ENCODE results near the gene MANBA. TPM values are rescaled to one million over a fixed set of nuclear protein-coding genes. Genes with fewer than 3 reads are reported as not detected.

The MANBA gene
- total and polyA plus RNA-seq, 12 donors, result 21.5 to 84.1 (median 53.4) TPM

DNA sequence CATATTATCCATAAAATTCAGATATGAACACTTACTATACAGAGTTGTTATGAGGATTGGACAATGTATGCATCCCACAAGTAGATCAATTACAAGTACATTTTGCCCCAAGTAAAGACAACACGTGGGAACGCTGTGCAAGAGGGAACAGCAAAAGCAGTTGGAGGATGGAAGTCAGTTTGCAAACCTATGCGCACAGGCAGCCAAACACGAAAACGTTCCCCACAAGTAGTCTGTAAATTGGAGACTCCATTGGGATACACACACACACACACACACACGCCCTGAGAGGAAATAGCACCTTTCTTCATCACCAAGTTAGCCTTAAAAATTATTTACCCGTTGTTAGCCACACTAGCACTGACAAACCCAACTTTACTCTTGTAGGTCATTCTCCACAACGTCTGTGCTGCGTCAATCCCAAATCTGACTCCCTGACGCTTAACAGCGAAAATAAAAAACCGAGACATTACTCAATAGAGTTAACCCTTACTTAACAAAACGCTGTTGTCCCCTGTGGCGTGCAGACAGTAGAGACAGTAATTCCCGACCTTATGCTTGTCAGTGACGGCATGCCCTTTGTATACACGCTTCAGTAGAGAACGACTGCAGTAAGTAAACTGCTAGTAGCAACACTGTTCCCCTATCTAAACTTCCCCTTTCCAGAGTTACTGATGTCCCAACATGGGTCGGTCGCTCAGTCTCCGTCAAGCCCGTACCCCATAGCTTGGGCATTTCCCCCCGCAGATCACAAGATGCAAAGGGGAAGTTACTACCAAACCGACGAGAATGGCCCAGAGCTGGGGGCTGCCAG lies 730 bp downstream of the MANBA start:
- H3K36me3 ChIP-seq (replicated peaks in 1 of 2), result no peaks in the 10 kb centered on the region
- H3K27ac ChIP-seq, result peak overlapping the region; percentile 72 to 89 (median 84)
- peak overlapping the region; percentile 70 to 99 (median 90) for H3K4me3 ChIP-seq
- no peaks in the 10 kb centered on the region for H3K9me3 ChIP-seq (replicated peaks in 1 of 3)
- intact Hi-C loops (cut with DNase I), result no loop called here
- peaks cover 15 to 28% of the 10 kb centered on the region in 2 donors for H3K4me1 ChIP-seq (replicated peaks in 1 of 2)
- 3 to 5% (median 4%) methylated on average over 24 to 25 of the region's 25 CpGs for WGBS, 4 donors
- H3K27me3 ChIP-seq, result no peaks in the 10 kb centered on the region
- peak in 5 of 7 donors; percentile 16 to 75 (median 64) for DNase-seq
- TF ChIP-seq POLR2A (IDR thresholded peaks at IDR 0.05) (no peak), CTCF (IDR thresholded peaks at IDR 0.05) (no peak)

GRCh38 chr4:102758241-102759160 lies 2.3 kb downstream of the MANBA start:
- Histone ChIP-seq H3K4me3 (no peak overlapping the region), H3K9me3 (replicated peaks in 1 of 3) (no peaks in the 10 kb centered on the region), H3K27ac (peak overlapping the region in 1 of 5 donors; percentile 15), H3K4me1 (replicated peaks in 1 of 2) (peaks cover 15 to 28% of the 10 kb centered on the region in 2 donors), H3K36me3 (replicated peaks in 1 of 2) (no peaks in the 10 kb centered on the region), H3K27me3 (no peaks in the 10 kb centered on the region)
- no peak for DNase-seq
- no peak for TF ChIP-seq CTCF (IDR thresholded peaks at IDR 0.05)
- TF ChIP-seq POLR2A (IDR thresholded peaks at IDR 0.05), result no peak
- intact Hi-C loops (cut with DNase I), result no loop called here
- WGBS, 4 donors, result 86 to 91% (median 89%) methylated on average over 11 of the region's 11 CpGs

GRCh38 chr4:102757681-102758080 lies 3.1 kb downstream of the MANBA start:
- H3K4me3 ChIP-seq, result no peak overlapping the region
- H3K27me3 ChIP-seq, result no peaks in the 10 kb centered on the region
- no peak overlapping the region for H3K27ac ChIP-seq
- TF ChIP-seq CTCF (IDR thresholded peaks at IDR 0.05), result no peak
- no peak for TF ChIP-seq POLR2A (IDR thresholded peaks at IDR 0.05)
- no peaks in the 10 kb centered on the region for H3K9me3 ChIP-seq (replicated peaks in 1 of 3)
- 53 to 78% (median 68%) methylated on average over 1 of the region's 1 CpG for WGBS, 4 donors
- peaks cover 15 to 28% of the 10 kb centered on the region in 2 donors for H3K4me1 ChIP-seq (replicated peaks in 1 of 2)
- no peak for DNase-seq
- no peaks in the 10 kb centered on the region for H3K36me3 ChIP-seq (replicated peaks in 1 of 2)
- intact Hi-C loops (cut with DNase I), result no loop called here

DNA sequence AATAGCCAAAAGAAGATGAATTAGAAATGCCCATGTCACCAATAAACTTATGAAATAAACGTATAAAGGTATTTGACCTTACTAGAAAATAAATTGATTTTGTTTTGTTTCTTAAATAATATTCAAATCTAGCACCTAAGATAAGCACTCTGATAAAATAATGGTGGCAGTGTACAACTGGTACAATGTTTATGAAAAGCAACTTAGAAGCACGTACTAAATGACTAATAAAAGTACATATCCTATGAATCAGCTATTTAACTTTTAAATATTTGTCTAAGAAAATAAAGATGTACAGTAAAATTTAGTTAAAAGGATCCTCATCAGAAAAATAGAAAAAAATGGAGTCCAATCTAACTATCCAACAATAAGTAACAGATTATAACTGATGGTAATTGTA lies 6.7 kb downstream of the MANBA start:
- TF ChIP-seq CTCF (IDR thresholded peaks at IDR 0.05) (no peak), POLR2A (IDR thresholded peaks at IDR 0.05) (no peak)
- intact Hi-C loops (cut with DNase I), result no loop called here
- Histone ChIP-seq H3K36me3 (replicated peaks in 1 of 2) (no peaks in the 10 kb centered on the region), H3K9me3 (replicated peaks in 1 of 3) (no peaks in the 10 kb centered on the region), H3K27ac (no peak overlapping the region), H3K4me1 (replicated peaks in 1 of 2) (peaks cover 7 to 19% of the 10 kb centered on the region in 2 donors), H3K4me3 (no peak overlapping the region), H3K27me3 (no peaks in the 10 kb centered on the region)
- 88 to 94% (median 91%) methylated on average over 2 of the region's 2 CpGs for WGBS, 4 donors
- DNase-seq, result no peak

Data from adrenal gland (tissue), 12 donors.